Ovary (tissue), 9 donors: ENCODE data around the gene PI4KA. TPM values are rescaled to one million over a fixed set of nuclear protein-coding genes. Genes with fewer than 3 reads are reported as not detected.

Experiments used
- DNase-seq, 5 donors: peaks; one replicate each; pipeline ENCODE4 v3.0.0-alpha.2; 2019 to 2020
- H3K27ac ChIP-seq, 2 donors: fragments of 200-600 bp; one replicate each; pipeline versions ENCODE4 v1.5.1 to v1.8.0; 2019 to 2022
- H3K27me3 ChIP-seq: fragments of 200-600 bp; one replicate; pipeline ENCODE4 v1.8.0; 2022
- H3K36me3 ChIP-seq: fragments of 200-600 bp; sonication (generic); one replicate; pipeline ENCODE4 v1.5.1; 2019
- H3K4me1 ChIP-seq: one replicate; pipeline ENCODE4 v1.8.1; 2013; ENCODE audit warnings: mild to moderate bottlenecking, moderate library complexity; ENCODE audit not compliant: insufficient read depth
- H3K4me3 ChIP-seq: fragments of 200-600 bp; sonication (generic); one replicate; pipeline ENCODE4 v1.5.1; 2017
- H3K9me3 ChIP-seq, 2 donors: fragments of 200-600 bp in 1 of 2; sonication (generic) in 1 of 2; one replicate each; pipeline versions ENCODE4 v1.5.1 to v1.8.1; 2013 to 2019; ENCODE audit warnings: mild to moderate bottlenecking in 1 of 2, moderate library complexity in 1 of 2
- CTCF ChIP-seq, 3 donors: fragments of 450-650 bp in 2 of 3; fragments of 200-600 bp in 1 of 3; IDR thresholded peaks; one replicate each; pipeline versions ENCODE4 v1.5.1 to v1.8.0; 2016 to 2022; ENCODE audit warnings: antibody characterized with exemption in 3 of 3, mild to moderate bottlenecking in 1 of 3
- EP300 ChIP-seq: sonication (generic); formaldehyde crosslinking; IDR thresholded peaks from one replicate; pipeline ENCODE4 v1.6.1; 2017; ENCODE audit warnings: antibody characterized with exemption
- POLR2A ChIP-seq: fragments of 450-650 bp; IDR thresholded peaks from one replicate; pipeline ENCODE4 v1.6.1; 2017; ENCODE audit warnings: antibody characterized with exemption, mild to moderate bottlenecking, moderate library complexity
- WGBS, 3 donors: extraction: QIAGEN DNeasy Blood & Tissue Kit in 1 of 3; methylation state at CpG; one replicate each; pipeline versions ENCODE4 v1.1.5 to v1.1.7; 2013 to 2017; 5-methylcytosine and 5-hydroxymethylcytosine counted together
- intact Hi-C, 4 donors: fragments of 100-400 bp; cut with DNase I; formaldehyde crosslinking; loops; one replicate each; pipeline versions ENCODE4 v1.11.0 to v1.15.1; 2022 to 2023
- polyA plus RNA-seq, 2 donors: library from polyadenylated mRNA; stranded (reverse); fragments of 200-250 nt in 1 of 2; fragments of 350-450 nt in 1 of 2; fragmentation: Illumina TruSeq in 1 of 2; extraction: RNeasy Lipid Tissue Mini Kit (QIAGEN cat#74804) in 1 of 2; gene quantifications; one replicate each; pipeline ENCODE4 v1.2.3, GENCODE V29; 2013 to 2014
- total RNA-seq, 7 donors: library from RNA; depleted of rRNA in 2 of 7; stranded (reverse); fragments of >200 nt in 2 of 7; fragmentation: NEBNext Ultra II Directional in 3 of 7; extraction: Animal tissue kit (Norgen Biotek cat#: 25700) in 3 of 7; gene quantifications; one replicate each; pipeline versions ENCODE4 v1.1.0 to v1.2.4, GENCODE V29; 2016 to 2023
- donor health status: DM: no; HTN: no; CAD: no; lungs with moderate emphysema.
- donor health status: DM: no; HTN: no; CAD: no.
- donor health status: Bipolar disorder and iron deficiency.
- donor health status: DM: yes; HTN: yes; CAD: no.
- donor health status: DM: no; HTN: no; CAD: no.
- donor health status: DM: yes; HTN: yes; CAD: no.

Gene PI4KA
- total and polyA plus RNA-seq, 9 donors = 30.6 to 97.6 (median 62.7) TPM

- no peak for DNase-seq
- Histone ChIP-seq H3K4me1 (no peaks in the 10 kb centered on the region), H3K4me3 (no peak overlapping the region), H3K27ac (no peak overlapping the region), H3K36me3 (no peaks in the 10 kb centered on the region), H3K27me3 (no peaks in the 10 kb centered on the region), H3K9me3 (no peaks in the 10 kb centered on the region)
- WGBS, 3 donors = 92 to 94% (median 92%) methylated on average over 8 of the region's 8 CpGs
- intact Hi-C loops = no loop called here
- TF ChIP-seq CTCF (IDR thresholded peaks at IDR 0.05) (no peak), POLR2A (no peak), EP300 (no peak)
Observed at GRCh38 chr22:20786048-20786447, 72.6 kb downstream of the PI4KA start.

- Histone ChIP-seq H3K36me3 (no peaks in the 10 kb centered on the region), H3K27me3 (no peaks in the 10 kb centered on the region)
- intact Hi-C loops = no loop called here
Observed at GRCh38 chr22:20785415-20785814, 73.2 kb downstream of the PI4KA start.

GRCh38 chr22:20783844-20784723 lies 74.5 kb downstream of the PI4KA start:
- H3K36me3 ChIP-seq = no peaks in the 10 kb centered on the region
- H3K27ac ChIP-seq = no peak overlapping the region
- intact Hi-C loops = no loop called here
- no peaks in the 10 kb centered on the region for H3K27me3 ChIP-seq
- H3K9me3 ChIP-seq = no peaks in the 10 kb centered on the region
- WGBS, 3 donors = 81 to 86% (median 85%) methylated on average over 14 of the region's 14 CpGs
- no peak for DNase-seq
- H3K4me3 ChIP-seq = no peak overlapping the region
- TF ChIP-seq POLR2A (no peak), CTCF (IDR thresholded peaks at IDR 0.05) (peak in 1 of 3 donors; percentile 31), EP300 (no peak)
- H3K4me1 ChIP-seq = no peaks in the 10 kb centered on the region

More at GRCh38 chr22:20785415-20785814, 73.2 kb downstream of the PI4KA start:
- no peak for TF ChIP-seq POLR2A
- no peak for TF ChIP-seq CTCF (IDR thresholded peaks at IDR 0.05)
- TF ChIP-seq EP300 = no peak
- Histone ChIP-seq H3K4me3 (no peak overlapping the region), H3K9me3 (no peaks in the 10 kb centered on the region), H3K4me1 (no peaks in the 10 kb centered on the region), H3K27ac (no peak overlapping the region)
- no peak for DNase-seq
- 89 to 92% (median 90%) methylated on average over 3 of the region's 3 CpGs for WGBS, 3 donors

- TF ChIP-seq CTCF (IDR thresholded peaks at IDR 0.05) = no peak
- no peak for TF ChIP-seq EP300
- TF ChIP-seq POLR2A = no peak
- no peaks in the 10 kb centered on the region for H3K36me3 ChIP-seq
- no peak for DNase-seq
- no peak overlapping the region for H3K27ac ChIP-seq
- H3K4me3 ChIP-seq = no peak overlapping the region
- no peaks in the 10 kb centered on the region for H3K27me3 ChIP-seq
- WGBS, 3 donors = 95 to 98% (median 95%) methylated on average over 3 of the region's 3 CpGs
- H3K9me3 ChIP-seq = no peaks in the 10 kb centered on the region
- H3K4me1 ChIP-seq = no peaks in the 10 kb centered on the region
- intact Hi-C loops = no loop called here
Observed at GRCh38 chr22:20783300-20783673, 75.3 kb downstream of the PI4KA start.
